NCI-H1694 treated with DMSO at 0.1 percent for 48 hours (cell line): ENCODE measurements around the gene GIMAP8.
"Not testable (repeated sequence)": the region's sequence is repeated elsewhere in the genome, so short reads cannot be mapped to it uniquely, and the experiment has no call there.

Experiments used
- DNase-seq: peaks from one replicate; lab custom pipeline; 2025; lab: John Stamatoyannopoulos, UW

The GIMAP8 gene

GRCh38 chr7:150435390-150436073 lies 14.9 kb upstream of the GIMAP8 start:
- no peak for DNase-seq

GRCh38 chr7:150439967-150440366 lies 10.5 kb upstream of the GIMAP8 start:
- no peak for DNase-seq

DNA sequence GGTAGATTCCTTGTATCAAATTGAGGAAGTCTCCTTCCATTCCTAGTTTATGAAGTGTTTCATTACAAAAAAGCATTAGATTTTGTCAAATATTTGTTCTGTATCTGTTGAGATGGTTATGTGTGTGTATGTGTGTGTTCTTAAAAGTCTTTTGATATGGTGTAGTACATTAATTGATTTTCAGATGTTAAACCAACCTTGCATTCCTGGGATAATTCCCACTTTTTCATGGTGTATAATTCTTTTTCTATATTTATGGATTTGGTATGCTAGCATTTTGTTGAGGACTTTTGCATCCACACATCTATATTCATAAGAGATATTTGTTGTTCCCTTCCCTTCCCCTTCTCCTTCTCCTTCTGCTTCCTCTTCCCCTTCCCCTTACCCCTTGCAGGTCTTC lies 8.9 kb upstream of the GIMAP8 start:
- DNase-seq = no peak

DNA sequence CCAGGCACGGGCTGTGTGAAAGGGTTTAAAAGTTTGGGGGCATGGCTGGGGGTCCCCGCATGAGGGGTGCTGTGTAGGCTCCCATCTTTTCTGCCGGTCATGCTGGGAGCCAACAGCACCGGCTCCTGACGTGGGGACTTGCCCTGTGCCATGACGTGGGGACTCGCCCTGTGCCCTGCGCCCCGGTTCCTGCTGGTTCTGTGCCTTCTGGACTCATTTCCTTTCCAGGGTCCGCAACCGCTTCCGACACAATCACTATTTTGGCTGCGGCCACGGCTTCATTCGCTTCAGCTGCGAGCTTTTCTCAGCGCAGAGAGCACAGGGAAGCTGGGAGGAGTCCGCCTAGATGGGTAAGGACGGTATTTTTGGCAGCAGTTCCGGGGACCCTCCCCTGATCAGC lies 7.6 kb upstream of the GIMAP8 start:
- DNase-seq = no peak

DNA sequence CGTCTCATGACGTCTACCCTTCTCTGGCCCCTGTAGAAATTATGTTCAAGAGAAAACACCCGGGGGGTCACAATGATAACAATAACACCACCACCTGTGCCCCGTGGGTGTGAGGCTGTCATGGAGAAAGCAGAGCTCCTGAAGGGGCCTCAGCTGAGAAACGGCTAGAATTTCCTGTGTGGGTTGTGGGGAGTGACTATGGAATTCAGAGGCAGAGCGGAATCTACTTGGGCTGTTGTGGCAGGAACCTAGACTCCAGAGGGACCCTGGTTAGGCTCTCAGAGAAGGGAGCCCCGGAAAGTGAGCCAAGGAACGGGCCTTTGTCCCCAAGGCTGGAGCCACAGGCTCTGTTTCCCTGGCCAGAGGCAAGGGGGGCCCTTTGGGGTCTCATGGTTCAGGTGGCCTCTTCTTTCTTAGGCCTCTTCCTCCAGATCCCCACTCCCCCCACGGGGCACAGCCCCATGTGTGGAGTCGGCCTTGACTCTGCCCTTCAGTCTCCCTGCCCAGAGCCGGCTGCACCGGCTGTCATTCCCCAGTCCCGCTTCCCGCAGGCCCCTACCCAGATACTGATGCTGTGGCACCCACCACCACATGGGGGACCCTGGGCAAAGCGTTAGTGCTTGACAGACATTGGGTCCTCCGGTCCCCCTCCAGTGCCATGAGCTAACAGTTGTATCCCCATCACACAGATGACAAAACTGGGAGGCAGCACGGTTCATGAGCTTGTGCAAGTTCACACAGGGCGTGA lies 6.5 kb upstream of the GIMAP8 start:
- DNase-seq = no peak

- no peak for DNase-seq
Observed at GRCh38 chr7:150444674-150445365, 5.6 kb upstream of the GIMAP8 start.

DNA sequence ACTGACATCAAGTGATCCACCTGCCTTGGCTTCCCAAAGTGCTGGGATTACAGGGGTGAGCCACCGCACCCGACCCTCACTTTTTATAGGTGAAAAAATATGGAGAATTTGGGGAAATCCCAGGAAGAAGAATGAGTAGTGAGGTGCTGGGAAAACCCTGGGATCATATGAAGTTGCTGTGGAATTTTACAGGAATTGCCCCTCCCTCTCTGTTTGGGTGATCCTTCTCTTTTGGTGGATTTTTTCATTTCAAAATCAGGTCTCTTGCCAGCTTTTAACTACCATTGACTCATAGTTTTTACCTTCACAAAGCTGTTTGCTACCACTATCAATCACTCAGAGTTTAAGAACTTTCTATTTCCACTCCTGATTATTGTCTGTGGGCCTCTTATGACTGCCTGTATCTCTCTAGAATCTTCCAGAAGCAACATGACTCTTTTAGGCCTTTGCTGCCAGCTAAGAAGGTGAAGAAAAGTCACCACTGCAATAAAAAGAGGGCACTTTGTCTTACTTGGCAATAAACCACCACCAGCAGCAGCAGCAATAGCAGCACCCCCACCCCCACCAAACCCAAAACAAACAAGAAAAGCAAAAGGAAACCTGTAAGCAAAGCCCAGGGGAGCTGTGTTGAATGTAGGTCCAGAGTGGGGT lies 4.0 kb upstream of the GIMAP8 start:
- DNase-seq = no peak

GRCh38 chr7:150447966-150448788 lies 2.3 kb upstream of the GIMAP8 start:
- DNase-seq = no peak

DNA sequence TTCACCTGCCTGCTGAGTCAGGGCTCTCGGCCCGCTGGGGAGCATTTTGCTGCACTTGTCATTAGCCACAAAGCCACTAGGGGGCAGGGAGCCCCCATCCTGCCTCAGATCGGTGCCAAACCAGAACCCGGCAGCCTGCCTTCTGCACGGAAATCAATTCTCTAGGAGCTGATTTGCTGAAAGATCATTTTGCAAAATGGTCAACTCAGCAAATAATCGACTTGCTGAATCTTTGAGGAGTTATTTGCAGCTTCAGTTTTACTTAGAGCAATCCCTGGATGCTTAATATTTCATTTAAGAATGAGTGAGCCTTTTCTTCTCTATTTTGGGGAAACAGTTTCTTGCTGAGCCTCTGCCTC lies 1.7 kb upstream of the GIMAP8 start:
- peak; percentile 28 for DNase-seq

GRCh38 chr7:150449206-150449952 lies 1.1 kb upstream of the GIMAP8 start:
- no peak for DNase-seq

GRCh38 chr7:150451097-150451793 lies 815 bp downstream of the GIMAP8 start:
- no peak for DNase-seq

DNA sequence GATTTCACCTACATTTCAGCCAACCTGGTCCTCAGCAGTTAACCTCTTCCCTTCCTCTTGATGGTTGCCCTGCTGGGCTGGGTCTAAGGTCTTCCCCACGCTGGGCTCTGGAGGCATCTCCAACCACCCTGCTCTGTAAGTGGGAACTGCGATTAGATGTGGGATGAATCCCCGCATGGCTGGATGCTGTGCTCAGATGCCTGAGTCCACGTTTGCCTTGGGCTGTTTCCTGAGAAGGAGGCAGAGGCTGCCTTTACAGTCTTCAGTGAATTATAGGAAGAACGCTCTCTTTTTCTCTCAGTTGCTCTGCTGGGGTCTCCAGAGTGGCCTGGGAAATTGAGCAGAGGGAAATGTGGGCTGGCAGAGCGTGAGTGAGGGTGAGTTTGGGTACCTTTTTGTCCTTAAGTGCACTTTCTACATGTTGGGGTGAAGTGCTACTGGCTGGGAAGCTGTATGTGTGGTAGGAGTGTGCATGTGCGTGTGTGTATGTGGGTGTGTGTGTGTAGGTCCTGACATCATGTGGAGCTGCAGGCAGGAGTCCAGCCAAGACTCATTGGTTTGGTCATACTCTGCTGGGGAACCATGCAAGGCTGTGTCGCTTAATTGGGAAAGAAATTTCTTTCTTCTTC lies 1.5 kb downstream of the GIMAP8 start:
- DNase-seq = no peak

GRCh38 chr7:150453181-150453580 lies 2.8 kb downstream of the GIMAP8 start:
- no peak for DNase-seq

DNA sequence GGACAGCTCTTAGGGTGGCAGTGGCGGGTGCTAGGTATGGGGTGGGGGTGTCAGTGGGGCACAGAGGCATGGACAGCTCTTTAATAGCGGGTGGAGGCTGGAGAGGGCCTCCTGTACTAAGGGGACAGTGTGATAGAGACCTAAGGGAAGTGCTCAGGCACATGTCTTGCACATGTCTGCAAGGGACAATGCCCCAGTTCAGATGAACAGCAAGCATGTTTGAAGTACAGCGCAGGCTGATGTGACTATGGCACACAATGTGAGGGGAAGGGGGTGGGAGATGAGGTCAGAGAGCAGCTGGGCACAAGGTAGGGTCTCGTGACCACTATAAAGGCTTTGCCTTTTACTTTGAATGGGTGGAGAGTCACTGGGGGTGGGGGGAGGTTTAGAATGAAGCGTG lies 3.5 kb downstream of the GIMAP8 start:
- DNase-seq = no peak

- not testable (repeated sequence) for DNase-seq
Observed at GRCh38 chr7:150457064-150457463, 6.6 kb downstream of the GIMAP8 start.

GRCh38 chr7:150458235-150458634 lies 7.8 kb downstream of the GIMAP8 start:
- DNase-seq = no peak

DNA sequence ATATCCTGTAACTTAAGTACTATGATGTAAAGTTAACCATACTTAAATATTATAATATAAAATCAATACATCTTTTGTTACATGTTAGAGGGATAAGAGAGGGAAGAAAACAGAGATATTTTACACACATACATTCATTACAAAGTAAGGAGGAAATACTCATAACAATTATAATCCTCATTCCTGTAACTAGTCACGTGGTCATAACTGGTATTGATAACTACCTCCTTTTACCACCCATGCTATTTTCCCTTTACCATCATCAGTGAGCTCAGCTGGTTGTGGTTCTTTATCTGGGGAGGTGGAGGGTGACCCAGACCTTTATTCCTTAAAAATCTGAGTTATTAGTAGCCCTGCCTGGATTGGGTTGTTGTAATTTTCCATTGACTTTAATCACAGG lies 8.3 kb downstream of the GIMAP8 start:
- no peak for DNase-seq

DNA sequence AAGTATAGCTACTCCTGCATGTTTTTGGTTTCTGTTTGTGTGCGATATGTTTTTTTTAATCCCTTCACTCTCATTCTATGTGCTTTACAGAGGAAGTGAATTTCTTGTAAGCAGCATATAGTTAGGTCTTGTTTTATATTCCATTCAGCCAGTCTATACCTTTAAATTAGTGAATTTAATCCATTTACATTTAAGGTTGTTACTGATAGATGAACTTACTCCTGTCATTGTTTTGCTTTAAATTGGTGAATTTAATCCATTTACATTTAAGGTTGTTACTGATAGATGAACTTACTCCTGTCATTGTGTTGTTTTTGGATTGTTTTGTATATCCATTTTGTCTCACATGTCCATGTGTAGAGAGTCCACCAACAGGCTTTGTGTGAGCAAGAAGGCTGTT lies 11.1 kb downstream of the GIMAP8 start:
- DNase-seq = no peak

DNA sequence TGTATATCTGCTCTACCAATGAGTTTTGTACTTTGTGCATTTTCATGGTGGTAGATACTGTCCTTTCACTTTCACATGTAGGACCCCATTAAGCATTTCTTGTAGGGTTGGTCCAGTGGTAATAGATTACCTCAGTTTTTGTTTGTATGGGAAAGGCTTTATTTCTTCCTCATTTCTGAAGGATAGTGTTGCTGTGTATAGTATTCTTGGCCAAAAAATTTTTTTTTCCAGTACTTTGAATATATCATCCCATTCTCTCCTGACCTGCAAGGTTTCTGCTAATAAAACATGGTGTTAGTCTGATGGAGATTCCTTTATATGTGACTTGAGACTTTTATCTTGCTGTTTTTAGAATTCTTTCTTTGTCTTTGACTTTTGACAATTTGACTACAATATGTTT lies 12.0 kb downstream of the GIMAP8 start:
- no peak for DNase-seq

DNA sequence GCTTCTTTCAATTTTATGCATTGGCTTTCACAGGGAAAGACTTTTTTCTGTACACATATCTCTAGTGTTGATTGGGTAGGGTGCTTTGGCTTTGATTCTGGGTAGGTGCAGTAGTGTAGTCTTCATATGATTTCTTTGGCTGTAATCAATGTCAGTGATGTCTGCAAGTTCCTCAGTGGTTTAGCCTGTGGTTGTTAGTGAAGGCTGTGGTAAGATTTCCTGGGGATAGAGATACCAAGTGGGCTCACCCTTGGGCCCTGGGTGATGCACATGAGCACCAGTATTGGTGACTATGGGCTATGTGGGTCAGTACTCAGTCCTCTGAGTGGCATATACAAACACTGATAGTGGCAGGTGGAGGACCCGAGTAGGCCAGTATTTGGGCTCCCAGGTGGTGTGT lies 13.0 kb downstream of the GIMAP8 start:
- DNase-seq = no peak
